HepG2 (cell line): ENCODE data around the gene ZFP42. TPM values are rescaled to one million over a fixed set of nuclear protein-coding genes. Genes with fewer than 3 reads are reported as not detected.
A peak's percentile ranks its signal among the peaks of the same experiment; 100 is the strongest.

Experiments
- ATAC-seq: fragments of 200-7000 bp; cut with Tn5 transposase; 3 replicates; pipeline ENCODE4 v1.9.1; 2020; ENCODE audit warnings: mild to moderate bottlenecking, moderate library complexity
- BruUV-seq: library from RNA; stranded (reverse); fragments of 400-500 nt; replicated peaks from 2 replicates; lab custom pipeline; 2021; lab: Mats Ljungman, UMichigan
- CTCF ChIA-PET: fragments of 300-600 bp; formaldehyde crosslinking; extraction: SDS; loops from one replicate; lab custom pipeline; 2021; ENCODE audit warnings: low total read pairs, inconsistent platforms, low intra/inter-chr PET ratio; lab: Yijun Ruan, JAX
- POLR2A ChIA-PET: fragments of 350-600 bp; sonication (Branson Sonifier 250); formaldehyde crosslinking; loops from one replicate; lab custom pipeline; 2020; ENCODE audit warnings: antibody characterized with exemption, inconsistent platforms; lab: Yijun Ruan, JAX
- DNase-seq: peaks from one replicate; pipeline ENCODE4 v3.0.0-alpha.2; 2015; ENCODE audit warnings: low spot score
- FAIRE-seq: peaks from 3 replicates; lab custom pipeline; 2011; peaks lifted over from hg19 to GRCh38; lab: Jason Lieb, UNC
- H2AFZ ChIP-seq: one replicate; pipeline ENCODE4 v1.6.1; 2011; ENCODE audit warnings: low read length, inconsistent platforms
- H3K27ac ChIP-seq: fragments of 300-600 bp; 3 replicates; pipeline ENCODE4 v1.8.0; 2011; ENCODE audit warnings: mixed run types, mild to moderate bottlenecking, mixed read lengths, low read length, inconsistent platforms; ENCODE audit not compliant: insufficient read depth; ENCODE audit errors: extremely low read length
- H3K27me3 ChIP-seq, 2 experiments: fragments of 200-600 bp in 1 of 2; 2 replicates in 1 of 2; 3 replicates in 1 of 2; pipeline versions ENCODE4 v1.6.0 to v1.8.0; 2011; ENCODE audit warnings: low read length in 2 of 2, mild to moderate bottlenecking in 2 of 2, moderate library complexity in 2 of 2, inconsistent platforms in 1 of 2; ENCODE audit not compliant: insufficient read depth in 2 of 2, control insufficient read depth in 1 of 2
- H3K36me3 ChIP-seq, 2 experiments: fragments of 200-600 bp in 1 of 2; replicated peaks in 1 of 2; 2 replicates in 1 of 2; 3 replicates in 1 of 2; pipeline versions ENCODE4 v1.5.1 to v1.8.0; 2011; ENCODE audit warnings: low read length in 2 of 2, inconsistent platforms in 1 of 2; ENCODE audit not compliant: insufficient read depth in 2 of 2, control insufficient read depth in 1 of 2
- H3K4me1 ChIP-seq: 2 replicates; pipeline ENCODE4 v1.5.1; 2012; ENCODE audit warnings: low read length, inconsistent platforms; ENCODE audit not compliant: insufficient read depth
- H3K4me2 ChIP-seq: 2 replicates; pipeline ENCODE4 v1.6.0; 2011; ENCODE audit warnings: low read depth, low read length, inconsistent platforms
- H3K4me3 ChIP-seq, 3 experiments: fragments of 200-600 bp in 1 of 3; sonication (generic), shearing (Covaris generic) in 1 of 3; replicated peaks in 1 of 3; 2 replicates each; pipeline ENCODE4 v1.5.1; 2011 to 2016; ENCODE audit warnings: low read length in 3 of 3, inconsistent platforms in 2 of 3, low read depth in 2 of 3, mild to moderate bottlenecking in 2 of 3, control low read depth in 1 of 3, mixed read lengths in 1 of 3; ENCODE audit not compliant: insufficient read depth in 1 of 3
- H3K79me2 ChIP-seq: one replicate; pipeline ENCODE4 v1.6.1; 2011; ENCODE audit warnings: low read length, inconsistent platforms; ENCODE audit not compliant: insufficient read depth
- H3K9ac ChIP-seq: 2 replicates; pipeline ENCODE4 v1.6.0; 2011; ENCODE audit warnings: mild to moderate bottlenecking, low read depth, low read length, inconsistent platforms; ENCODE audit not compliant: insufficient read depth
- H3K9me3 ChIP-seq: 2 replicates; pipeline ENCODE4 v1.5.1; 2012; ENCODE audit warnings: mild to moderate bottlenecking, low read length
- H4K20me1 ChIP-seq: 2 replicates; pipeline ENCODE4 v1.6.0; 2011; ENCODE audit warnings: inconsistent platforms, mild to moderate bottlenecking, low read length, moderate library complexity; ENCODE audit not compliant: insufficient read depth
- CREB1 ChIP-seq, 2 experiments: fragments of 450-650 bp in 1 of 2; IDR thresholded peaks; 2 replicates each; pipeline ENCODE4 v1.6.1; 2016 to 2017; ENCODE audit warnings: control low read depth in 1 of 2, mild to moderate bottlenecking in 1 of 2, missing compliant biosample characterization in 1 of 2, missing genetic modification characterization in 1 of 2
- HOXD1 ChIP-seq: sonication (generic); formaldehyde crosslinking; IDR thresholded peaks from 2 replicates; pipeline ENCODE4 v1.5.0; 2020; ENCODE audit warnings: missing genetic modification reagents
- IRF2 ChIP-seq: IDR thresholded peaks from 2 replicates; pipeline ENCODE4 v1.6.1; 2018; ENCODE audit warnings: missing genetic modification reagents, missing compliant biosample characterization
- PCBP2 ChIP-seq: fragments of 200-400 bp; formaldehyde crosslinking; optimal IDR thresholded peaks from 2 replicates; pipeline ENCODE3; 2018; ENCODE audit warnings: low read length, low read depth; ENCODE audit not compliant: poor library complexity, severe bottlenecking
- PRPF4 ChIP-seq: fragments of 200-400 bp; formaldehyde crosslinking; IDR thresholded peaks from 2 replicates; pipeline ENCODE4 v1.6.1; 2016; ENCODE audit warnings: low read length, low read depth; ENCODE audit not compliant: poor library complexity, severe bottlenecking
- ZNF431 ChIP-seq: sonication (generic); formaldehyde crosslinking; IDR thresholded peaks from 2 replicates; pipeline ENCODE4 v1.9.0; 2022; ENCODE audit warnings: missing genetic modification reagents, low read depth, mild to moderate bottlenecking, borderline replicate concordance
- ZNF780A ChIP-seq: sonication (generic); formaldehyde crosslinking; IDR thresholded peaks from 2 replicates; pipeline ENCODE4 v1.8.0; 2022; ENCODE audit warnings: mild to moderate bottlenecking, missing genetic modification reagents, moderate library complexity
- ZNF891 ChIP-seq: sonication (generic); formaldehyde crosslinking; IDR thresholded peaks from 2 replicates; pipeline ENCODE4 v1.5.0; 2020; ENCODE audit warnings: mild to moderate bottlenecking, missing genetic modification reagents
- WGBS: methylation state at CpG from one replicate; pipeline ENCODE4 v1.1.6; 2017; ENCODE audit warnings: low lambda C conversion rate; 5-methylcytosine and 5-hydroxymethylcytosine counted together
- in situ Hi-C: cut with HindIII; loops from 2 replicates; pipeline ENCODE4 v1.10.0; 2017; ENCODE audit warnings: low pct_unique_long_range_greater_than_20kb; ENCODE audit not compliant: extremely low pct_ligation_motif_present
- intact Hi-C: fragments of 100-400 bp; cut with micrococcal nuclease; formaldehyde crosslinking; loops from one replicate; pipeline ENCODE4 v1.10.0; 2022; ENCODE audit not compliant: unreplicated experiment
- polyA plus RNA-seq, 8 experiments: library from polyadenylated mRNA; depleted of rRNA in 3 of 8; stranded (reverse) in 7 of 8; unstranded in 1 of 8; fragments of >200 nt; fragmentation: Illumina TruSeq in 4 of 8; extraction: Trizol in 4 of 8; gene quantifications; 2 replicates each; pipeline versions ENCODE4 v1.2.1 to v1.2.3, GENCODE V29; 2011 to 2016; ENCODE audit warnings: low read depth in 4 of 8, missing spikeins in 1 of 8, mixed read lengths in 1 of 8; ENCODE audit not compliant: insufficient read depth in 1 of 8
- total RNA-seq, 5 experiments: library from RNA; depleted of rRNA; stranded (reverse); fragments of >200 nt; fragmentation: Illumina TruSeq; extraction: Trizol; gene quantifications; 2 replicates each; pipeline ENCODE4 v1.2.3, GENCODE V29; 2016; ENCODE audit warnings: low read depth in 1 of 5
- TF ChIP-seq, protein P1 (sequence below): sonication (generic); formaldehyde crosslinking; IDR thresholded peaks from 2 replicates; pipeline ENCODE4 v1.8.0; 2022; ENCODE audit warnings: missing genetic modification reagents, mild to moderate bottlenecking, inconsistent platforms, borderline replicate concordance

Gene ZFP42
- total and polyA plus RNA-seq, 2 of the 13 experiments (the other 11 are each of a cell fraction or from before 2014, with no cell fraction given): not detected

- TF ChIP-seq, protein P1, sequence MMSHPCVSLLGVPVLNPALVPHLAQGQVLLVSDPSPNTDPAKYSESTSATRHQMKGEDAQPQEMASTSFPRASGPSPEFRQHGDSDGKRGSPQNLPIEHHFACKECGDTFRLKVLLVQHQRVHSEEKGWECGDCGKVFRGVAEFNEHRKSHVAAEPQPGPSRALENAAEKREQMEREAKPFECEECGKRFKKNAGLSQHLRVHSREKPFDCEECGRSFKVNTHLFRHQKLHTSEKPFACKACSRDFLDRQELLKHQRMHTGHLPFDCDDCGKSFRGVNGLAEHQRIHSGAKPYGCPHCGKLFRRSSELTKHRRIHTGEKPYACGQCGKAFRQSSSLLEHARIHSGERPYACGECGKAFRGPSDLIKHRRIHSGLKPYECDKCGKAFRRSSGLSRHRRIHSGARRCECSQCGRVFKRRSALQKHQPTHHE: no peak
These were observed 29.8 kb upstream of the ZFP42 start (continued) for GRCh38 chr4:187965726-187966125.

- H3K79me2 ChIP-seq: no peaks in the 10 kb centered on the region
- no peak overlapping the region for H3K9ac ChIP-seq
- in situ Hi-C loops: no loop called here
- no peak overlapping the region for H3K4me2 ChIP-seq
- FAIRE-seq (no peak), ATAC-seq (no peak), DNase-seq (no peak)
- H4K20me1 ChIP-seq: no peaks in the 10 kb centered on the region
- H2AFZ ChIP-seq: no peak overlapping the region
- WGBS: 25% methylated on average over 5 of the region's 5 CpGs
- ChIA-PET CTCF (no interaction called here), POLR2A (no interaction called here)
- intact Hi-C loops: no loop called here
- H3K4me3 ChIP-seq: no peak overlapping the region
- H3K27me3 ChIP-seq: no peaks in the 10 kb centered on the region; a peak in 1 of 5 replicates
- no peaks in the 10 kb centered on the region for H3K9me3 ChIP-seq
- no peaks in the 10 kb centered on the region for H3K36me3 ChIP-seq
- BruUV-seq: no TSS peak
- TF ChIP-seq PRPF4 (no peak), IRF2 (CRISPR knock-in tag) (no peak), PCBP2 (no peak), ZNF780A (CRISPR knock-in tag) (no peak), HOXD1 (CRISPR knock-in tag) (no peak), ZNF431 (no peak), CREB1 (IDR thresholded peaks at IDR 0.05) (peak; percentile 59), CREB1 (CRISPR knock-in tag; IDR thresholded peaks at IDR 0.05) (no peak), ZNF891 (CRISPR knock-in tag) (no peak)
- no peaks in the 10 kb centered on the region for H3K4me1 ChIP-seq
- no peak overlapping the region for H3K27ac ChIP-seq
These were observed 23.4 kb upstream of the ZFP42 start for GRCh38 chr4:187972135-187972534.
